NCI-H446 (cell line): ENCODE data around the gene SEMA4D.
A peak's percentile ranks its signal among the peaks of the same experiment; 100 is the strongest.

Source experiments
- DNase-seq, 2 experiments: peaks; one replicate each; lab custom pipeline; 2025; lab: John Stamatoyannopoulos, UW

The SEMA4D gene

DNA sequence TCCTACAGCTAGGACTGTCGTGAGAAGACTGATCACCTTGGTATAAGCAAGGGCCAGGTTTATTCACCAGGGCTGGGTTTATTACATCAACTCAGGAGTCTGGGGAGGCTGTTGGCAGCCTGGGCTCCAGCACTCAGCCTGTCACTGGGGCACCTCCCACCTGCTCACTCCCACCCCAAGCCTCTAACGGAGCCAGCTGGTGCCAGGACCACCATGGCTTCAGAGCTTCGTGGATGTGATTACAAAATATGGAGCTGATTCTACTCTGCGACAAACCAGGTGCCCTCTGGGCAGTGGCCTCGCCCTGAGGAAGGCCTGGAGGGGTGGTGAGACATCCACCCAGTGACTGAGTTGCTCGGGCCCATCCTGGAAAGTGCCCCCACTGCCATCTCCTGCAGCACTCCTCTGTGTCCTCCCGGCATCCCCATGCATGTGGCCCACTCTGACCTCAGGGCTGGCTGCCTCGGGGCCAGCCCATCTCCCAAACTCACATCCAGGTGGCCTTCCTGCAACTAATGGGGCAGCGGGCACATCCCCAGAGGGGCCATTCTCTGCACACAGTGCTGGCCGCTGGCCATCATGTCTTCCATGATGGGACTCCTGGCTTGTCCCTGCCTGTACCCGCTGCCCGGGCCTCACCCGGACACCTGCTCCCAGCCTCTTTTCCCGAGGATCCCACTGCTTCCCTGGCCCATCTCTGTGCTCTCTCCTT, 130.0 kb downstream of the SEMA4D start:
- DNase-seq = no peak

DNA sequence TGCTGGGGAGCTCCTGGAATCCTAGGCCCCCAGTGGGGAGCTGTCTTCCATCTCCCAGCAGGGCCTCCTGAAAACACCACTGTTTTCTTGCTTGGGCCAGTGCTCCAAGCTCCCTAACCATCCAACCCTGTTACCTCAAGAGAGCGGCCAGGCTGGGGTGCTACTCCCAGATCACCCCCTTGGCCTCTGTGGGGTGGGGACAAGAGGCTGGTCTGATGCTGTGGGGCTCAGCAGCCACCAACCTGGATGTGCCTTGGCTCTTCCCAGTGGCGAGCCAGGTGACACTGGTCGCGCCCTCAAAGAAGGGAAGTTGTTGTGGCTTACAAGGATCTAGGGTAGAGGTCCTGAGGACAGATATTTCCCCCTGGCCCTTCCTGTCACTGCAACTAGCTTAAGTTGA, 130.6 kb downstream of the SEMA4D start:
- DNase-seq = no peak

DNA sequence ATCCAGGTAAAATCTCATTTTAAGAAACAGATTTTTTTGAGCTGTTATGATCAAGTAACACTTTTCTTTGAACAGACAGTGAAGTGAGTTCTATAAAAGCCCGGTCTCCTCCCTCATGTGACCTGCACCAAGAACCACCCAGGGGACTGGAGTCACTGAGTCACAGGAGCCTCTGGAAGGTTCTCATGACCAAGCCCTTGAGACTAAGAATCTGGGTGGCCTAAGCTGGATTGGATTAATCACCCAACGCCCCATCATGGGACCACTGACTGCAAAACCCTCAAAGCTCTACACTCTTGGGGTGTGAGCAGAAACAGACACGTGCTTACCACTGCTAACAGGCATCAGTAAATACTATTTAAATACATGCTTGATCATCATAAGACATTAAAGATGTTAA, 131.2 kb downstream of the SEMA4D start:
- DNase-seq = no peak

DNA sequence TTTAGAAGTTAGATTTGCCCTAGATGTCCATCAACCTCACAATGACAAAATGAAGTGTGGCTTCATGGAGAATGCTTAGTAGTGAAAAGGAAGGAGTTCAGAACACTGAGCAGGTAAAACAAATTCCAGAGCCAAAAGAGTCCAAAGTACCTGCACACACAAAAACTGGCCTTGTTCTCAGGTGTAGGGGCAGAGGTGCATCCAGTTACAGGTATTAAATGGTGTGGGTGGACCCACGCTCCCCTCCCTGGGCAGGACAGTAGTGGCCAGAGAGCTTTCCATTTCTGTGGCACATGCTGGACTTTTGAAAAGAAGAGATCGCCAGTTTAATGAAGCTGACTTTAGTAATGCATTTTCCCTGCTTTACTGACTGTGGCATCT, 132.4 kb downstream of the SEMA4D start:
- DNase-seq = no peak

DNA sequence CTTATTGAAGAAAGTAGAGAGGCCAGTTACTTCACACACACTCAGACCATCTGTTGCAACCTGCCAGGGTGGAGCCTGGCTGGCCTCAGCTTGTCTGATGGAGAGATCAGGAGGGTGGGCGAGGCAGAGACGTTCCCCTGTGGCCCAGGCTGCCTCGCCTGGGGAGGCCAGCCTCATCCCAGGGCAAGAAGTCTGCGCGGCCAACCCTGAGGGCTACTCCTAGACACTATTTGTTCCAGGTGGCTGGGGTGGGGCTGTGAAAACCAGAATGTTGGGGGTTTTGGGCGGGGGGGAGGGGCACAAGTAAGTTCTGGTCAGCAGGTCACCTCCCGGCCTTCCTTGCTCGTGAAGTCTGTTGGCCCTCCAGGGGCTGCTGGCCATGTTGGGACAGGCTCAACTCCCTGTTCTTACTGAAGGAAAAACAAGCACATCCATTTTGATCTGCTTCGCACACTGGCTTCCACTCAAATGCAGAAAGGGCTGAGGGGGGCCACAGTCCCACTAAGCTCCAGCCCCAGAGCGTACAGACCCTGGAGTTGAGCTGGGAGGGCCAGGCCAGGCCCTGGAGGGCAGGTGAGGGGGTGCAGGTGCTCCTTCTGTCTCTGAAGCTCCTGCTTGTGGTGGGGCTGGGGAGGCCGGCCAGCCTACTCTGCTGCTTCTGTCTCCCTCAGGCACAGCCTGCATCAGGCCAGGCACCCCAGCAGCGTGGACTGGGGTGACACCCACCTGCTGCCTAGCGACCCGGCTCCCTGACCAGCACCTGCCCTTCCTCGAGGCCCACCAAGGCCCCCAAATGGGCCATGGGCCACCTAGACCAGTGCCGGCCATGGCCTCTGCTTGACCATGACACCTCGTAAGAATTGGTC, 133.0 kb downstream of the SEMA4D start:
- no peak for DNase-seq

DNA sequence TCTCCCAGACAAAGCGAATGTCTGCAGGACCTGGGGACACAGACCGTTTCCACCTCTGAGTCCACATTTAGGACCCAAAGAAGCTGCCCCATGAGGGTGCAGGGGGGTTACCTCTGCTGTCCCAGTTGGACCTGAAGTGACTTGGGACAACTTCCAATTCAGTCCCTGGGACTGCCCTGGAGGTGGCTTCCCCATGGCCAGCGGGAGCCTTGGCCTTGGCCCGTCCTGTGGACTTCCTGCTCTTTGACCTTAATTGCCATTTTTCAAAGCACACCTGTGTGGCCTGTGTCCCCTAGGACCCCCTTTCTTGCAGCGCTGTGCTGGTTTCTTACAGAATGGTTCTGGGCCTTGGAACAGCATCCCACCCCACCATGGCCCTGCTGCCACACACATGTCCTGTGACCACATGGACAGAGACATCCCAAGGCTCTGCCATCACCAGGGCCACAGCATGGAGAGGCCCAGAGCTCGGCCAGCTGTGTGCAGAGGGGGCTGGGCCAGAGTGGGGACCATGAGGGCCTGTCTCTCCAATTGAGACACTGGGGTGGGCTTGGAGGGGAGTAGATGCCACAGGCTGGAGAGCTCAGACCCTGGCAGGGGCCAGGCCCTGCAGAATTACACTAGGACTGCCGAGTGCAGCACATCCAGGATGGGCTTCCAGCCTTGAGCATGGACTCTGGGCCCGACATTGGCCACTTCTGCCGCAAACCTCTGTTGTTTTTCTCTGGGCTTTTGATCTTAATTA, 133.8 kb downstream of the SEMA4D start:
- DNase-seq = no peak

DNA sequence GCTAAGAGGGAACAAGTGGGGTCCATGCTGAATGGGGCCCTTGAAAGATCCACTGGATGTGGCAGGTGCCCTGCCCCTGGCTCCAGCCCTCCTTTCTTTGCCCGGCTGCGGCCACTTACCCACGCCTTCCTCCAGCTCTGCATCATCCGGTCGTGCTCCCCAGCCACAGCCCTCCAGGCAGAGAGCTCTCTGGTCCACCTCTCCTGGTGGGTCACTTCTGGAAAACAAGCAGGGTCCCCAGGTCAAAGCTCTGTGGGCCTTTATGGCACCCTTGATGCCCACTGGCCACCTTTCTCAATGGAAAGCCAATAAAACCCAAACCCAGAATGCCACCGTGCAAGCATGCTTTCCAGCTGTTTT, 134.6 kb downstream of the SEMA4D start:
- no peak for DNase-seq

DNA sequence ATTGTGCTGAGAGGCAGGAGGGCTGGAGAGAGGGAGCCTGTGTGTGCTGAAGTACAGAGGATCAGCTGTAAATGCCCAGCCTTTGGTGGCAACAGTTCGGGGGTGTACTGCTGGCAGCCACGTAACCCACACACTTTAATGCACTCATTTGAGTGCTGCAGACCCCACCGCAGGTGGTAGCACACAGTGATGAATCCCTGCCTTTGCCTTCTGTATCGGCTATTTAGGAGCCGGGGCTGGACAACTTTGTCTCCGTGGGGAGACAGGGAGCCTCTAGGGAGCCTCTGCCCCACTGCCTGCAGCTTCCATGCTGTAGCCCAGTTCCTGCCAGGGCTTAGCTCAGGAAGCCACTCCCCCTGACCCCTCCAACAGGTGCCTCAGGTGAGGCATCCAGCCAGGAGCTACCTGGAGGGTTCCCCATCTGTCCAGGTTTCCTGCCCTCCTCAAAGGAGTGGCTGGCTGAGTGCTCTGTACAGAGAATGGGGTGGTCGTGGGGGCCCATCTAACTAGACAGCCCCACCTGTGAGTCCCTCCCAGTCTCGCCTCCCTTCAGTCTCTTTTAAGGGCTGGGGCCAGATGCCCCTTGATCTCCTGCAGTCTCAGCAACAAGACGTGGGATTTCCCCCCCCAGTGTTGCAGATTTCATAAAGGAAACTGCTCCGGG, 135.1 kb downstream of the SEMA4D start:
- no peak for DNase-seq

DNA sequence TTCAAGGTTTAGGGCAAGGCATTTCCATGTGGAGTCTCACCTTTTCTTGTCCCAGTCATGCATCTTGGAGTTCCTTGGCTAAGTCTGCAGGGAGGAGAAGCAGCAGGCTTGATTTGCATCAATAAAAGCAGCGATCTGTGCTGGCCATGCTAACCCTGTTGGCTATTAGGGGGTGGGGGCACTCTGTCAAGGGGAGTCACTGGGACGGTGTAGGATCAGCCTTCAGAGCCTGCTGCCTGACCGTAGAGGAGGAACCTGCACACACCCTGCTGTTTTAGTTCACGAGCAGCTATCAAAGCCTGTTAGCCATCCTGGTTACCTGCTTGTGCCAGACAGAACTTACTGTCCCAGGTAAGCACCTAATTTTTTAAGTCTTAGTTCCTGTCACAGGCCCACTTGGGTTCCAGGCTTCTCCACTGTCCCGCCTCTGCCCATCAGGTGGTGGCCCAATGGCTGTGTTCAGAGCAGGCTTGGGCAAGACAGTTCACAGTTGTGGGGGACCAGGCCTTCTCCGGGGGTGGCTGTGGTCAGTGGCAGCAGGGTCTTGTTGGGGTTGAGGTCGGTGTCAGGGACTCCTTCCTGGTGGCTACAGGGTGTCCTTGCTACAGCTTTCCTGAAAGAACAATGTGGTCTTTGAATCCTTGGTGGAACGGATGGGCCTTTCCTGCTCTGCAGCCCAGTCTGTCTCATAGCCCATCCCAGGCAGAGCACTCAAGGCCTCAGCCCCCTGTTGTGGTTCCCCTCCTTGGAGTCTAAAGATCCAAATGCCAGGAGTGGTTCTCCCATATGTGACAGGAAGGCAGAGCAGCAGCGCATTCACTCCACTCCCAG, 135.9 kb downstream of the SEMA4D start:
- no peak for DNase-seq

DNA sequence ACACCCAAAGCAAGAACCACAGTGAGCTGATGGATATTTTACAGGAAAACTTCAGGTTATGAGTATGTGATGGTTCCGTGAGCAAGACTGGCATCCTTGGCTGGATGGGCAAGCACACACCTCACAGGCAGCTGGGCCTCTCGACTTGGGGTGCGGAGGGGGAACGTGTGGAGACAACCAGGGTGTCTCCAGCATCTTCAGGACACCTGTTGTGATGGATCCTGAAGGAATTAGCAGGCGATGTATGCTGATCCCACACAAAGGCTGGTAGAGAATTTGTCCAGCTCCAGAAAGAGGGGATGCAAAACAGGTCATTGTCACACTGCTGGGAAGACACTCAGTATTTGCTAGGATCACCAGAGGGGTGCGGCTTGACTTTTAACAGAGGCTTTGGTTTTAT, 136.9 kb downstream of the SEMA4D start:
- no peak for DNase-seq

DNA sequence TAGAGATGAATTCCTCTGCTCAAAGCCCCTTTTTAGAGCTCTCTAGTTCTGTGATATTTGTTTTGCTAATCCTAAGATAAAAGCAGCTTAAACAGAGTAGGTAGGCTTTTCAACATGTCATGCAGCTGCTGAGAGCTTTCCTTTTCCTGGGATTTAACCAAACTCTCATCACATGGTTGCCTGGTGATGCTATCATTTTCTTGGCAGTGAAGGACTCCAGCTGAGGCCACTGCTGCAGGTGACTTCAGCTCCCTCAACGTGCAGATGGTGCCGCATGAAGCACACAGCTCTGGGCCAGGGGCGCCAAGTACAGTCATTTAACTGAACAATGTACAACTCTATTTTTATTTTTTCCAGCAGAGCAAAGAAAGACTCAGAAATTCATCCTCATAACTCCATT, 137.4 kb downstream of the SEMA4D start:
- DNase-seq = peak; percentile 16 to 19

DNA sequence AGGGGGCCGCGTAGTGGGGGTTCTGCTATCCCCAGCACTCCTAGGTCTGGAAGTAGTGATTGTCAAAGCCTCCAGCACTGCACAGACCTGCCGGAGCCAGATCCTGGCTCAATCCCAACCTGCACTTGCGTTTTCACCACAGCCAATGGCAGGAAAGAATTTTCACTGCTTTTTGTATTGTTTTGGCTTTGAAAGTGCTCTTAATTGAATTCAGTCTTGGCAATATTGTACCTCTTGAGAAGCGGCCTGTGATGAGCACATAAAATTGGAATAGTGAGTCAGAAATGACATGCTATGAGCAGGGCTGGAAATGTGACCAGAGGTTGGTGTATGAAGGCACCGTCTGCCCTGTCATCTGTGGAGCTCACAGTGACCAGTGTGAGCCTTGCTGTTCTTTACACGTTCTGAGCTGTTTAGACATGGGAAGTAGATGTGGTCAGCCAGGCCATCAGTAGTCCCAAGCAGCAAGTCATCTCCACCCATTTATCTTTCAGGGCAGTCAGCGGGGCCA, 138.1 kb downstream of the SEMA4D start:
- DNase-seq = peak; percentile 62 to 85

DNA sequence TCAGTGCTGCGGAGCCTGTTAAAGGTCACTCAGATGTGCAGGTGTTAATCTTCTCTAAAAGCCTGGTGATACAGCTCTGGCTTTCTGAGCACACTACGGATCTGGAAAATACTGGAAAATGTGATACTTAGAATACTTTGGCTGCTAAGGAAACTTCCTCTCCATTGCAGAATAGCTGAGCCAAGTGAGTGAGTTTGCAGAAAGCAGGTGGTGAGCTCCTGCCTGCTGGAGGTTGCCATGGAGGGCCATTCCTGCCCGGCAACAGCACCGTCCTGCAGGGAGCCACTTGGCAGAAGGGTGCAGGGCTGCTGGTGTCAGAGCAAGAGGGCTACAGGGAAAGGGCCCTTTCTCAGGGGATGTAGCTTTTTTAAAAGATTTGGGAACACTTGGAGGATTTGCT, 138.9 kb downstream of the SEMA4D start:
- DNase-seq = peak; percentile 48 to 58

DNA sequence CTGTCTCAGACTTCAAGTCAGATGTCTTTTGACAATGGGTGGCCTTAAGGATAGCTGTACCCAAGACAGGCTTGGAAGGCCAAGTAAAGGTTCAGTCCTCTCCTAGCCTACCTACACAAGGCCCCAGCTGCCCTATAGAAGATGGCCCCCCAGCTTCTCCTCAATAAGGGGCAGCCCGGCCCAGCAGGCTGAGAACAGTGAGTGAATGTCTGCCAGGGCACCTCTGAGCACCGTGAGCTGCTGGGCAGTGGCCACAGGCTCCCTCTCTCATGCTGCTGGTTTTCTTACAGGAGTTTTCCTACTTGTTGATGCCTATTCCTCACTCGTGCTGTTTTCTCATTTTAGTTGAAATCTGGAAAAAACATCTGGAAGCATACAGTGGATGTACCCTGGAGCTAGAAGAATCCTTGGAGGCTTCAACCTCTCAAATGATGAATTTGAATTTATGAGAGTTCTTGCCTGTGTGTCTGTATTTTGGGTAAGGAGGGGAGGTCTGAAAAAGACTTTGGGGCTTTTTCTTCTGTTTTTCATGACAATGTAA, 139.5 kb downstream of the SEMA4D start:
- no peak for DNase-seq

DNA sequence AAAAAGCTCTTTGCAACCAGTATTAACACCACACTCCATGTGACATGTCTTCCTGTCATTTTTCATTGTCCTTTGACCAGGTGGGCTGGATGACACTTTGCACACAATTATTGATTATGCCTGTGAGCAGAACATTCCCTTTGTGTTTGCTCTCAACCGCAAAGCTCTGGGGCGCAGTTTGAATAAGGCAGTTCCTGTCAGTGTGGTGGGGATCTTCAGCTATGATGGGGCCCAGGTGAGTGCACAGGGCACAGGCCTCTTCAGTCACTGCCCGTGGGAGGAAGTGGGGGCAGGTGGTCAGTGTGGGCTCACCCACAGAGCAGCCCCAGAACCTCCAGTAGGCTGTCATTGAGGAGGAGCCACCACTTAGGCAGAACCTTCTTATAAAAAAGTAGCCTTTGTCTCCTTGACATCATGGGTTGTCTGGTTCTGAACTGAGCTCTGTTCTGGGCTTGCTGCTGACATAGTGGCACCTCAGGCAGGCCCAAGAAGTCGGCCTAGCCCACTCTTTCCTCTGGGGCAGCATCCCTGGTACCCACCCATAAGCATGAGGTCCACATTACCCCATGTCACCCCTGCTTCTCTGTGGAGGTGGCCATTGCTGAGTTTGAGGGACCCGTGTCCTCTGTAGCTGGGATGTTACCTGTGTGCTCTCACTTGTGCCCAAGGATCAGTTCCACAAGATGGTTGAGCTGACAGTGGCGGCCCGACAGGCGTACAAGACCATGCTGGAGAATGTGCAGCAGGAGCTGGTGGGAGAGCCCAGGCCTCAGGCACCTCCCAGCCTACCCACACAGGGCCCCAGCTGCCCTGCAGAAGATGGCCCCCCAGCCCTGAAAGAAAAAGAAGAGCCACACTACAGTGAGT, 140.3 kb downstream of the SEMA4D start:
- no peak for DNase-seq

DNA sequence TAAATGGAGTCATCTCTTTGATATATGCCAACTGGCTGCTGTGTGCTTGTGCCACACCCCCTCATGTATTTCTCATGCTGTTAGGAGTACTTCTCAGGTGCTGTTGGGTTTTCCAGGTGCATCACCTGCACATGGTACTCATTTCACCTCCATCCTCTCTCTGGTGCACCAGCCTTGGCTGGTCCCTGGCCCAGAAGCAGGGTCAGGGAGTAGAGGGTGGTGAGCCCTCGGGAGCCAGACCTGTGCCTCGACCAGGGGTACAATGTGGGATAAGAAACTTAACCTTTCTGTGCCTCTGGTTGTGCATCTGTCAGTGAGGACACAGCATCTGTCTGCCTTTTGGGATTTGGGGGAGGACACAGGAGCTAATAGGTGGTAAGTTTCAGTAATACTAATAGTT, 141.1 kb downstream of the SEMA4D start:
- no peak for DNase-seq

DNA sequence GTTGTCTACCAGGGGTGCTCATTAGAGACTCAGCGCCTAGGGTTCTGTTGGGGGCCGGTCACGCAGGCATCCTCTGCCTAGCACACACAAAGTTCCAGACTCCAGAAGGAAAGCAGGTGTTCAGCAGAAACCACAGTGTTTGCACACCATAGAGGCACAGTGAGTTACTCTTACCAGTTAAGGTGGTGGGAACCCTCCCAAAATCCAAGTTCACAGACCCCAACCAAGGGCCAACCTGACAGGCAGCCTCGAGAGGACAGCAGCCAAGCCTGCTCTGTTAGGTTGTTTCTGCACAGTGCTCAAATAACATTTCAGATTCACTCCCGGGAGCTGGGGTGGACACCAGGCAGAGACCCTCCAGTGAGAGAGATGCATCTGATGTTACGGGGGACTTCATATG, 143.4 kb downstream of the SEMA4D start:
- DNase-seq = no peak

DNA sequence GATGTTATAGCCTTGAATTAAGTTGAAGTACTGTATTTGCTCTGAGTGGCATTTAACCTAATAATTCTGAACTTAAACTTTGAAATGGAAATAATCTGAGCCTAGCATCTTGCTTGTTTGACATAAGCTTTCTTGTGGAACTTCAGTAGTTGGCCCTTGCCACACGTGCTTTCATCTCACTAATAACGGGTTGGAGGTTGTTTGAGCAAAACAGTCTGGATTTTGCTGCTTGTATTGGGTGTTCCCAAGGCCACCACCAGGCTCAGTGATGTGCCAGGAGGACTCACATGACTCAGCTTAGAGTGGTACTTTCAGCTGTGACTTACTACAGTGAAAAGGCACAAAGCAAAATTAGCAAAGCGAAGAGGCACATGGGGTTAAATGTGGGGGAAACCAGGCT, 143.9 kb downstream of the SEMA4D start:
- no peak for DNase-seq

DNA sequence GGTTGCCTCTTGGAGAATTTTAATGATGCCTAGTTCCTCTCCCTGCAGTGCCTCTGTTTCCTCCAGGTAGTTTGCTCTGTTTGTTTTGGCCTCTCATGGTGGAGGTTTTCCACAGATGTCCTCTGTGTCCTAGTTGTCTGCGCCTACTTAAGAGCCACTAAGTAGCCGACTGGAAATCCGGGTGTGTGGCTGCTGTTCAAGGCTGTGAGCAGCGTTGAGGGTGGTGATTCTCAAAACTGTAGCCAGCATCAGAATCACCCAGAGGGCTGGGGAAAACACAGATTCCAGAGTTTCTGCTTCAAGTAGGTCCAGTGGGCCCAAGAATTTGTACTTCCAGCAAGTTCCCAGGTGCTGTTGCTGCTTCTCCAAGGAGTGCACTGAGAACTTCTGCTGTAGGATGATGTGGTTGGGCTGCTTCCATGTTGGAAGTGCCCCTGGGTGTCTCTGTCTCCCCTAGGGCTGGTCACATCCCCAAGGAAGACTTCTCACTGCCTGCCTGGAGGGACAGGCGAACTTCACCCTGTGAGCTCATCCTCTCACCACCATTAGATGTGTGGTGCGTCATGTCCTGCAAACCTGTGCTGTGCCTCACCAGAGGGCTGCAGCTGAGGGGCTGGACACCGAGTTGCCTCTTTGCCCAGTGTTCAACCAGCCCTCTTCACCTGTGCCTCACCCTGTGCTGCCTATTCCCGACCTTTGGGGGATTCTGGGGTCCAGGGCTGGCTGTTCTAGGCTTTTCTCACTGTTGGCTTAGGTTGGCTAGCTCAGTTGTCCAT, 144.9 kb downstream of the SEMA4D start:
- DNase-seq = no peak
